IMR-90 (cell line): ENCODE results near the gene GPT2. TPM values are rescaled to one million over a fixed set of nuclear protein-coding genes. Genes with fewer than 3 reads are reported as not detected.

Experiments
- ATAC-seq: fragments of 200-7000 bp; cut with Tn5 transposase; 2 replicates; pipeline ENCODE4 v1.9.1; 2020; ENCODE audit warnings: low read depth, mild to moderate bottlenecking, moderate library complexity
- BruUV-seq: library from RNA; stranded (reverse); fragments of 400-500 nt; replicated peaks from 2 replicates; lab custom pipeline; 2021; lab: Mats Ljungman, UMichigan
- CTCF ChIA-PET: fragments of 300-600 bp; formaldehyde crosslinking; extraction: SDS; loops from one replicate; lab custom pipeline; 2021; ENCODE audit warnings: antibody characterized with exemption; lab: Yijun Ruan, JAX
- POLR2A ChIA-PET: fragments of 300-600 bp; sonication (Branson Sonifier 250); formaldehyde crosslinking; loops from one replicate; lab custom pipeline; 2022; ENCODE audit warnings: antibody characterized with exemption; ENCODE audit not compliant: unreplicated experiment; lab: Charles Lee
- DNase-seq: peaks from one replicate; pipeline ENCODE4 v3.0.0; 2013
- H2AFZ ChIP-seq: replicated peaks from 2 replicates; pipeline ENCODE3; 2013; ENCODE audit warnings: low read length, mild to moderate bottlenecking; ENCODE audit not compliant: poor library complexity
- H2AK5ac ChIP-seq: 2 replicates; pipeline ENCODE4 v1.6.1; 2013; ENCODE audit warnings: low read depth, low read length, inconsistent platforms
- H2AK9ac ChIP-seq: replicated peaks from 2 replicates; pipeline ENCODE3; 2013; ENCODE audit warnings: mild to moderate bottlenecking, low read depth, low read length, moderate library complexity; ENCODE audit not compliant: poor library complexity
- H2BK120ac ChIP-seq: 2 replicates; pipeline ENCODE4 v1.6.1; 2013; ENCODE audit warnings: low read depth, low read length, inconsistent platforms
- H2BK15ac ChIP-seq: 3 replicates; pipeline ENCODE4 v1.6.1; 2013; ENCODE audit warnings: low read depth, low read length, inconsistent platforms
- H2BK20ac ChIP-seq: 2 replicates; pipeline ENCODE4 v1.6.1; 2013; ENCODE audit warnings: low read depth, mild to moderate bottlenecking, inconsistent platforms, low read length, moderate library complexity
- H2BK5ac ChIP-seq: 2 replicates; pipeline ENCODE4 v1.6.1; 2013; ENCODE audit warnings: mild to moderate bottlenecking, low read depth, low read length, inconsistent platforms; ENCODE audit not compliant: poor library complexity, severe bottlenecking
- H3K14ac ChIP-seq: replicated peaks from 2 replicates; pipeline ENCODE4 v1.6.1; 2013; ENCODE audit warnings: low read depth, low read length, inconsistent platforms
- H3K18ac ChIP-seq: 2 replicates; pipeline ENCODE4 v1.6.1; 2013; ENCODE audit warnings: low read depth, low read length, control low read depth
- H3K23ac ChIP-seq: 2 replicates; pipeline ENCODE4 v1.6.1; 2013; ENCODE audit warnings: low read depth, low read length, inconsistent platforms
- H3K27ac ChIP-seq: 2 replicates; pipeline ENCODE4 v1.5.1; 2013; ENCODE audit warnings: mild to moderate bottlenecking, control low read depth, low read length; ENCODE audit not compliant: insufficient read depth
- H3K27me3 ChIP-seq: 2 replicates; pipeline ENCODE4 v1.6.1; 2013; ENCODE audit warnings: low read length; ENCODE audit not compliant: control insufficient read depth, insufficient read depth
- H3K36me3 ChIP-seq: 2 replicates; pipeline ENCODE4 v1.6.1; 2013; ENCODE audit warnings: low read length, mixed read lengths; ENCODE audit not compliant: control insufficient read depth, insufficient read depth
- H3K4ac ChIP-seq: 2 replicates; pipeline ENCODE4 v1.6.1; 2013; ENCODE audit warnings: low read depth, low read length, inconsistent platforms
- H3K4me1 ChIP-seq: 2 replicates; pipeline ENCODE4 v1.6.1; 2013; ENCODE audit warnings: low read length, mixed read lengths; ENCODE audit not compliant: control insufficient read depth, insufficient read depth
- H3K4me2 ChIP-seq: 2 replicates; pipeline ENCODE4 v1.6.1; 2013; ENCODE audit warnings: low read depth, mild to moderate bottlenecking, control low read depth, low read length, moderate library complexity
- H3K4me3 ChIP-seq: 2 replicates; pipeline ENCODE4 v1.5.1; 2013; ENCODE audit warnings: low read depth, mild to moderate bottlenecking, control low read depth, low read length, moderate library complexity; ENCODE audit not compliant: insufficient read depth
- H3K56ac ChIP-seq: 2 replicates; pipeline ENCODE4 v1.6.1; 2013; ENCODE audit warnings: low read length, inconsistent platforms; ENCODE audit not compliant: insufficient read depth; ENCODE audit errors: extremely low read depth
- H3K79me1 ChIP-seq, 2 experiments: 2 replicates each; pipeline ENCODE4 v1.6.1; 2013; ENCODE audit warnings: low read length in 2 of 2, inconsistent platforms in 1 of 2, low read depth in 1 of 2
- H3K9ac ChIP-seq: 2 replicates; pipeline ENCODE4 v1.6.1; 2013; ENCODE audit warnings: low read depth, low read length, control low read depth
- H3K9me1 ChIP-seq: 2 replicates; pipeline ENCODE4 v1.6.1; 2013; ENCODE audit warnings: low read length, inconsistent platforms; ENCODE audit not compliant: insufficient read depth
- H3K9me3 ChIP-seq: 2 replicates; pipeline ENCODE4 v1.6.1; 2013; ENCODE audit warnings: low read length; ENCODE audit not compliant: control insufficient read depth, insufficient read depth
- H4K20me1 ChIP-seq: 2 replicates; pipeline ENCODE4 v1.6.1; 2013; ENCODE audit warnings: low read length, inconsistent platforms; ENCODE audit not compliant: insufficient read depth
- H4K5ac ChIP-seq: 2 replicates; pipeline ENCODE4 v1.6.1; 2013; ENCODE audit warnings: mild to moderate bottlenecking, low read depth, low read length, control low read depth
- H4K8ac ChIP-seq, 2 experiments: 2 replicates each; pipeline ENCODE4 v1.6.1; 2013; ENCODE audit warnings: low read depth in 2 of 2, low read length in 2 of 2, control low read depth in 1 of 2, inconsistent platforms in 1 of 2
- H4K91ac ChIP-seq: 2 replicates; pipeline ENCODE4 v1.6.1; 2013; ENCODE audit warnings: low read depth, low read length, inconsistent platforms; ENCODE audit not compliant: insufficient read depth
- CHD1 ChIP-seq: IDR thresholded peaks from 2 replicates; pipeline ENCODE4 v1.6.1; 2012; ENCODE audit warnings: low read depth, low read length, improper control_type of control experiment
- ELK1 ChIP-seq: fragments of 150-350 bp; IDR thresholded peaks from 2 replicates; pipeline ENCODE4 v1.6.1; 2016; ENCODE audit warnings: low read depth, mild to moderate bottlenecking, low read length, moderate library complexity, borderline replicate concordance
- MAFK ChIP-seq: IDR thresholded peaks from 2 replicates; pipeline ENCODE4 v1.6.1; 2012; ENCODE audit warnings: low read depth, low read length, improper control_type of control experiment
- MAZ ChIP-seq: IDR thresholded peaks from 2 replicates; pipeline ENCODE4 v1.6.1; 2012; ENCODE audit warnings: low read depth, mild to moderate bottlenecking, low read length, improper control_type of control experiment, moderate library complexity, borderline replicate concordance
- MXI1 ChIP-seq: IDR thresholded peaks from 2 replicates; pipeline ENCODE4 v1.6.1; 2012; ENCODE audit warnings: low read depth, mild to moderate bottlenecking, low read length, moderate library complexity, borderline replicate concordance
- RCOR1 ChIP-seq: IDR thresholded peaks from 2 replicates; pipeline ENCODE4 v1.6.1; 2012; ENCODE audit warnings: mild to moderate bottlenecking, low read length, improper control_type of control experiment; ENCODE audit not compliant: insufficient replicate concordance
- RFX5 ChIP-seq: IDR thresholded peaks from 2 replicates; pipeline ENCODE4 v1.8.0; 2012; ENCODE audit warnings: low read depth, mild to moderate bottlenecking, low read length, moderate library complexity
- USF2 ChIP-seq: fragments of 150-350 bp; IDR thresholded peaks from 2 replicates; pipeline ENCODE4 v1.6.1; 2017; ENCODE audit warnings: mild to moderate bottlenecking, antibody characterized with exemption, low read length, low read depth
- WGBS, 2 experiments: methylation state at CpG; one replicate each; pipeline versions ENCODE4 v1.1.5 to v1.1.7; 2013; ENCODE audit warnings: missing lambda C conversion rate in 2 of 2; ENCODE audit not compliant: insufficient read length in 1 of 2; ENCODE audit errors: extremely low coverage in 2 of 2; 5-methylcytosine and 5-hydroxymethylcytosine counted together
- dilution Hi-C: fragments of 300-500 bp; cut with HindIII; formaldehyde crosslinking; loops from one replicate; pipeline ENCODE4 v1.14.3; 2018; ENCODE audit warnings: low sequenced_read_pairs; ENCODE audit not compliant: unreplicated experiment
- in situ Hi-C: fragments of 300-500 bp; cut with MboI; formaldehyde crosslinking; loops from 3 replicates; pipeline ENCODE4 v1.14.3; 2019; ENCODE audit warnings: low sequenced_read_pairs, inconsistent platforms, mixed read lengths
- intact Hi-C: fragments of 100-400 bp; cut with micrococcal nuclease; formaldehyde crosslinking; loops from 2 replicates; pipeline ENCODE4 v1.10.0; 2022
- polyA plus RNA-seq, 3 experiments: library from polyadenylated mRNA; depleted of rRNA; stranded (reverse); fragments of >200 nt; gene quantifications; 2 replicates each; pipeline ENCODE4 v1.2.3, GENCODE V29; 2012; ENCODE audit warnings: low replicate concordance in 1 of 3
- total RNA-seq: library from RNA; depleted of rRNA; stranded (reverse); fragments of >200 nt; gene quantifications from 2 replicates; pipeline ENCODE4 v1.2.3, GENCODE V29; 2012

GPT2 gene
- total and polyA plus RNA-seq, 2 of the 4 experiments (the other 2 are of a cell fraction): 26.4 to 31.5 TPM

DNA sequence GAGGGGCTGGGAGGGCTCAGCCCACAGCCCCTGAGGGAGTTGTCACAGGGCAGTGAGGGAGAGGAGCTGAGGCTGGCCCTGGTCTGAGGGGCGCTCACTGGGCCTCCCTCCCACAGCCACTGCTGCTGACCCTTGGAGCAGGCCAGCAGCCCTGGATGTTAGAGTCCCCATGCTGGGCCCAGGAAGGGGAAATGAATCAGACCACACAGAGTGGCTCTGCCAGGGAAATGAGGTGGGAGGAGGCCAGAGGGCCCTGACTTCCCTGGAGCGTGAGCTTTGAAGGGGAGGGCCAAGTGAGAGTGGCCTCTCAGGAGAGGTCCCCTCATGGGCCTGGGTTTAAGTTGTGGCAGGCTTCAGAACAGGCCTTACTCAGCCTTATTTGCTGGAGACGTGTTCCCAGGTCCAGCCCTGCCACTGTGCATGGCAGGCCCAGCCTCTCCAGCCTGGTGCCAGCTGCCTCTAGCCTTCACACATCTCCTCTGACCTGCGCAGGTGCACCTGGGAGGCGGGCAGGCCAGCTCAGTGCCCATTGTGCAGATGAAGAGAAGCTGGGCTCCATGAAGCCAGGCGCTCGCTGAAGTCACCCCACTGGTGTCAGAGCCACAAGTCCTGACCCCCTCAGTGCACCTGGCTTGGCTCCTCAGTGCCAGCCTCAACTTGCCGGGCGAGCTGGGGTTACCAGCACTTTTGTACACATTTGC lies 15.4 kb downstream of the GPT2 start:
- H3K27ac ChIP-seq: no peak overlapping the region
- no TSS peak for BruUV-seq
- dilution Hi-C loops: no loop called here

More for the DNA sequence above, 15.4 kb downstream of the GPT2 start:
- Histone ChIP-seq H2AK5ac (no peak overlapping the region), H3K18ac (no peak overlapping the region), H2BK5ac (peak overlapping the region; percentile 60), H4K20me1 (peaks cover 22% of the 10 kb centered on the region), H3K9ac (no peak overlapping the region), H3K14ac (no peak overlapping the region; the same call in 1 of the 2 replicates), H3K27me3 (no peaks in the 10 kb centered on the region), H3K4me1 (peaks cover 11% of the 10 kb centered on the region), H2AFZ (peak overlapping the region; percentile 13), H3K23ac (no peak overlapping the region), H4K8ac (no peak overlapping the region; a peak in 1 of 4 replicates), H3K4me3 (no peak overlapping the region), H2AK9ac (peak overlapping the region; percentile 50), H3K9me3 (no peaks in the 10 kb centered on the region), H3K4me2 (no peak overlapping the region), H4K5ac (no peak overlapping the region), H4K91ac (no peak overlapping the region), H3K56ac (no peak overlapping the region), H3K79me1 (peaks cover 17 to 38% of the 10 kb centered on the region in 2 experiments), H3K36me3 (peaks cover 52% of the 10 kb centered on the region), H2BK120ac (no peak overlapping the region), H3K9me1 (peaks cover 20% of the 10 kb centered on the region), H3K4ac (0 out of 2 replicates have a peak overlapping the region, but pooled peaks have one; percentile 27), H2BK20ac (no peak overlapping the region), H2BK15ac (no peak overlapping the region)
- TF ChIP-seq ELK1 (no peak), MAFK (no peak), CHD1 (no peak), RFX5 (no peak), MXI1 (no peak), RCOR1 (no peak), USF2 (no peak), MAZ (no peak)
- peak; percentile 23 for DNase-seq
- ChIA-PET CTCF (interaction anchor here (1.3 to 1.6 kb wide), 2 partner anchors 42 to 45 kb away, joined by 4 to 6 read pairs; no protein-coding TSS in a partner anchor), POLR2A (no interaction called here)
- peak; percentile 58 for ATAC-seq
- intact Hi-C loops (no loop called here), in situ Hi-C loops (loop anchor here (5.0 kb wide), 1 partner anchor 42 kb away; no protein-coding TSS in a partner anchor)
- WGBS, 2 experiments: 96% methylated on average over 5 of the region's 9 CpGs; no CpG with 5 or more reads in 1 of the 2 experiments
